Subcutaneous adipose tissue (tissue), 4 donors: Measurements from ENCODE around the gene MKNK2. TPM values are rescaled to one million over a fixed set of nuclear protein-coding genes. Genes with fewer than 3 reads are reported as not detected.

Source experiments
- total RNA-seq, 4 donors: library from RNA; depleted of rRNA; stranded (reverse); fragments of >200 nt; gene quantifications; one replicate each; pipeline ENCODE4 v1.1.0, GENCODE V29; 2016
- TF ChIP-seq, protein P1 (sequence below): fragments of 450-650 bp; IDR thresholded peaks from one replicate; pipeline ENCODE4 v1.5.1; 2016; ENCODE audit warnings: low read depth, mild to moderate bottlenecking, control low read depth, antibody characterized with exemption, moderate library complexity

MKNK2 gene
- total RNA-seq, 4 donors from 2014 or later: 120 to 386 (median 204) TPM

GRCh38 chr19:2038284-2039088, 12.6 kb downstream of the MKNK2 start:
- TF ChIP-seq, protein P1, sequence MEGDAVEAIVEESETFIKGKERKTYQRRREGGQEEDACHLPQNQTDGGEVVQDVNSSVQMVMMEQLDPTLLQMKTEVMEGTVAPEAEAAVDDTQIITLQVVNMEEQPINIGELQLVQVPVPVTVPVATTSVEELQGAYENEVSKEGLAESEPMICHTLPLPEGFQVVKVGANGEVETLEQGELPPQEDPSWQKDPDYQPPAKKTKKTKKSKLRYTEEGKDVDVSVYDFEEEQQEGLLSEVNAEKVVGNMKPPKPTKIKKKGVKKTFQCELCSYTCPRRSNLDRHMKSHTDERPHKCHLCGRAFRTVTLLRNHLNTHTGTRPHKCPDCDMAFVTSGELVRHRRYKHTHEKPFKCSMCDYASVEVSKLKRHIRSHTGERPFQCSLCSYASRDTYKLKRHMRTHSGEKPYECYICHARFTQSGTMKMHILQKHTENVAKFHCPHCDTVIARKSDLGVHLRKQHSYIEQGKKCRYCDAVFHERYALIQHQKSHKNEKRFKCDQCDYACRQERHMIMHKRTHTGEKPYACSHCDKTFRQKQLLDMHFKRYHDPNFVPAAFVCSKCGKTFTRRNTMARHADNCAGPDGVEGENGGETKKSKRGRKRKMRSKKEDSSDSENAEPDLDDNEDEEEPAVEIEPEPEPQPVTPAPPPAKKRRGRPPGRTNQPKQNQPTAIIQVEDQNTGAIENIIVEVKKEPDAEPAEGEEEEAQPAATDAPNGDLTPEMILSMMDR: no peak

DNA sequence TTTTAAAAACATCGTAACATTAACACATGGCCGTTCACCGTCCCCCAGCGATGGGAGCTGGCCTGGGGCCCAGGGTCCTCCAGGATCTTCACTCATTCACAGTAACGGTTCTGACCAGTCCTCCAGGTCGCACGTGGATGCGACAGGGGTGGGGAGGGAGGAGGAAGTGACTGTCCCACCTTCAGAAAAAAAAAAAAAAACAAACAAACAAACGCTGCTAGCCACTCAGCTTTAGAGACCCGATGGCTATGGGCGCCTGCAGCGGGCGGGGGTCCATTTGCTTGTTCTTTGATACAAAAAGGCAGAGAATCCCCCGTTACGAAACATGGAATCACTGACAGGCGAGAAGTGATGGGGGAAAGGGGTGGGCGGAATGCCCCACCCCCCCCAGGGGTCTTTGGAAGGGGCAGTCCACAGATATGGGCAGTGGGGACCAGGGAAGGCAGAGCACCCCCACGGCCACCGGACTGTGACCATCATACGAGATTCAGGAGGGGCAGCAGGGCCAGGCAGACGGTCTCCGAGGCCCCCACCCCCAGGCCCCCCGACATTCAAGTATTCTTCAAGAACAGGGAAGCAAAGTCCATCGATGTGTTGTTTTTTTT, 13.3 kb downstream of the MKNK2 start:
- TF ChIP-seq, protein P1: no peak

- TF ChIP-seq, protein P1: no peak
Measured at GRCh38 chr19:2036424-2036823, 14.6 kb downstream of the MKNK2 start.

DNA sequence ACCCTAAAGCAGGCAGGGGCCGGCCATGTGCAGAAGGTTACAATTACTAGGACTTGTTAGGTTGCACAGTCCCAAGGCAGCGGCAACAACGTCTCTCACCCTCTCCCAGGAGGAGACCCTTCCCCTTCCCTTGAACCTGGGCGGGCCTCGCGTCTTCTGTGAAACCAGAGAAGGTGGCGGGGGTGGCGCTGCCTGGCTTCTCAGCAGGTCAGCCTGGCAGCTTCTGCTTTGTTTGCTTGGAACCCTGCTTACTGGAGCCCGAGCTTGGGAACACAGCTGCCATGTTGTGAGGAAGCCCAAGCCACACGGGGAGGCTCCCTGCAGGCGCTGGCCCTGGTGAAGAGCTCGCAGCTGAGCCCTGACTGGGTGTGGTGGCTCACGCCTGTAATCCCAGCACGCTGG, 15.5 kb downstream of the MKNK2 start:
- TF ChIP-seq, protein P1: no peak

DNA sequence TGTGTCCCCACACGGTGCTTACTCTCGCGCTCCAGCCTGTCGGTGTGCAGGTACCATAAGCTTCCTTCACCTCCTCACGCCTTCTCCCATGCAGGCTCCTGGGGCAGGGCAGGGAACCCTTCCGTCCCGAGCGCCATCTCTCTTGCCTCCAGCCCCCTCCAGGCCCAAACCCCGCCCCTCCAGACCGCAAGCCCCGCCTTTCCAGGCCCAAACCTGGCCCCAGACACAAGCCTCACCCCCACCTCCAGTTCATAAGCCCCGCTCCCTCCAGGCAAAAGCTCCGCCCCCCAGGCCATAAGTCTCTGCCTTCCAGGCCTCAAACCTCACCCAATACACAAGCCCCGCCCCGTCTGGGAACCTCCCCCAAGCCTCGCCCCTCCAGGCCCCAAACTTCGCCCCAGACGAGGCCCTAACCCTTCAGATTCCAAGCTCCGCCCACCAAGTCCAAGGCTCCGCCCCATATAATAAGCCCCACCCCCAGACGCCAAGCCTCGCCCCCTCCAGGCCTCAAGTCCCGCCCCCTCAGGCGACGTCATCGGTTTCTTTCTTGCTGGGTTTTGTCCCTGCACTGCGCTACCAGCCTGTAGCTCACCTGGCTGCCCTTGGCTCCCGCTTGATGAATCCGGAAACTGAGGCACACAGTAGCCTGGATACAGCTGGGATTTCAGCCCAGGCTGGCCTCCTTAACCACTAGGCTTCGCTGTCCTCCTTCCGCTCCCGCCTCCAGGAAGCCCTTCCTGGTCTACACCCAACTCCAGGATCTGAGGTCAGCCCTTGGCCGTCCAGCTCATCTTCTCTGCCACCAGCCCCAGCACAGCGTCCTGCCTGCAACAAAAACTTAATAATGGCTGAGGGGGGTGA, 16.1 kb downstream of the MKNK2 start:
- TF ChIP-seq, protein P1: no peak

- TF ChIP-seq, protein P1: no peak
Measured at GRCh38 chr19:2033825-2034159, 17.3 kb downstream of the MKNK2 start.
